ENCODE measurements around the gene NEO1. TPM values are rescaled to one million over a fixed set of nuclear protein-coding genes. Genes with fewer than 3 reads are reported as not detected.

The NEO1 gene
- total RNA-seq, 1 experiment from 2014 or later, result 41.8 TPM

DNA sequence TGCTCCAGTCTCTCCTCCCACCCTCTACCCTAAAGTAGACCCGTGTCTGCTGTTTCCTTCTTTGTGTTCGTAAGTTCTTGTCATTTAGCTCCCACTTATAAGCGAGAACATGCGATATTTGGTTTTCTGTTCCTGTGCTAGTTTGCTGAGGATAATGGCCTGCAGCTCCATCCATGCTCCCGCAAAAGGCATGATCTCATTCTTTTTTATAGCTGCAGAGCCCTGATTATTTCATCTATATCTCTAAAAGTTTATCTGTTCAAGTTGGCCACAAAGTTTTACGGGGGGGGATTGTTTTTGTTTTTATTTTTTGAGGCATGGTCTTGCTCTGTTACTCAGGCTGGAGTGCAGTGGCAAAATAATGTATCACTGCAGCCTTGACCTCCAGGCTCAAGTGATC, 4.4 kb upstream of the NEO1 start:
- H3K27ac Mint-ChIP-seq, result peak overlapping the region in 1 of 3 experiments; percentile 30; a peak in 2 of 7 replicates
- Histone ChIP-seq H3K27me3 (ENCODE audit: insufficient read depth, low read length) (no peaks in the 10 kb centered on the region), H3K4ac (ENCODE audit: low read depth, low read length) (no peak overlapping the region), H3K23ac (ENCODE audit: insufficient read length, low read depth, low read length) (no peak overlapping the region), H3K4me2 (ENCODE audit: insufficient read depth, insufficient read length, low read length) (no peak overlapping the region), H2AK5ac (ENCODE audit: insufficient read length, low read length) (no peak overlapping the region), H3K79me2 (ENCODE audit: insufficient read depth, low read length) (no peaks in the 10 kb centered on the region), H2BK120ac (ENCODE audit: low read depth, low read length, poor library complexity, severe bottlenecking) (no peak overlapping the region), H3K4me1 (ENCODE audit: insufficient read depth, low read length) (no peaks in the 10 kb centered on the region), H4K91ac (ENCODE audit: insufficient read length, low read depth, low read length) (no peak overlapping the region), H2BK12ac (ENCODE audit: insufficient read length, low read depth, low read length) (no peak overlapping the region), H2BK5ac (ENCODE audit: insufficient read length, low read length) (no peak overlapping the region), H3K14ac (ENCODE audit: insufficient read depth, low read length) (no peak overlapping the region), H4K5ac (ENCODE audit: insufficient read length, low read depth, low read length) (no peak overlapping the region), H3T11ph (ENCODE audit: low read length) (no peak overlapping the region), H3K27ac (ENCODE audit: insufficient read length, low read depth, low read length) (no peak overlapping the region), H2BK15ac (ENCODE audit: low read depth, low read length) (no peak overlapping the region), H3K79me1 (ENCODE audit: insufficient read depth, low read depth, low read length, poor library complexity, severe bottlenecking) (no peaks in the 10 kb centered on the region), H3K56ac (ENCODE audit: insufficient read length, low read depth, low read length) (no peak overlapping the region), H4K8ac (replicated peaks; ENCODE audit: insufficient read length, low read depth, low read length) (no peak overlapping the region), H3K9me3 (ENCODE audit: control insufficient read depth, low read depth, low read length) (no peaks in the 10 kb centered on the region), H2AFZ (ENCODE audit: low read length) (no peak overlapping the region), H3K9ac (ENCODE audit: extremely low read depth, insufficient read length, low read length) (no peak overlapping the region), H2BK20ac (ENCODE audit: low read depth, low read length, poor library complexity, severe bottlenecking) (no peak overlapping the region), H4K20me1 (ENCODE audit: control insufficient read depth, insufficient read depth, insufficient read length) (no peaks in the 10 kb centered on the region), H3K23me2 (ENCODE audit: insufficient read length, low read depth, low read length, poor library complexity, severe bottlenecking) (no peaks in the 10 kb centered on the region), H3K18ac (ENCODE audit: insufficient read length, low read depth, low read length) (no peak overlapping the region)
- H3K4me3 Mint-ChIP-seq, result no peak overlapping the region; a peak in 1 of 5 replicates
- H3K36me3 Mint-ChIP-seq (ENCODE audit: insufficient read depth in 1 of 3, low read depth in 3 of 3), result no peaks in the 10 kb centered on the region
- H3K27me3 Mint-ChIP-seq (ENCODE audit: low read depth), result no peaks in the 10 kb centered on the region; the same call in 1 of the 2 replicates
- no CpG with 5 or more reads among the region's 6 CpGs for WGBS (ENCODE audit: extremely low coverage, insufficient read length, low lambda C conversion rate)
- TF ChIP-seq, protein P1, sequence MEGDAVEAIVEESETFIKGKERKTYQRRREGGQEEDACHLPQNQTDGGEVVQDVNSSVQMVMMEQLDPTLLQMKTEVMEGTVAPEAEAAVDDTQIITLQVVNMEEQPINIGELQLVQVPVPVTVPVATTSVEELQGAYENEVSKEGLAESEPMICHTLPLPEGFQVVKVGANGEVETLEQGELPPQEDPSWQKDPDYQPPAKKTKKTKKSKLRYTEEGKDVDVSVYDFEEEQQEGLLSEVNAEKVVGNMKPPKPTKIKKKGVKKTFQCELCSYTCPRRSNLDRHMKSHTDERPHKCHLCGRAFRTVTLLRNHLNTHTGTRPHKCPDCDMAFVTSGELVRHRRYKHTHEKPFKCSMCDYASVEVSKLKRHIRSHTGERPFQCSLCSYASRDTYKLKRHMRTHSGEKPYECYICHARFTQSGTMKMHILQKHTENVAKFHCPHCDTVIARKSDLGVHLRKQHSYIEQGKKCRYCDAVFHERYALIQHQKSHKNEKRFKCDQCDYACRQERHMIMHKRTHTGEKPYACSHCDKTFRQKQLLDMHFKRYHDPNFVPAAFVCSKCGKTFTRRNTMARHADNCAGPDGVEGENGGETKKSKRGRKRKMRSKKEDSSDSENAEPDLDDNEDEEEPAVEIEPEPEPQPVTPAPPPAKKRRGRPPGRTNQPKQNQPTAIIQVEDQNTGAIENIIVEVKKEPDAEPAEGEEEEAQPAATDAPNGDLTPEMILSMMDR (conservative IDR thresholded peaks at IDR 0.05), result no peak
- no peaks in the 10 kb centered on the region; a peak in 1 of 5 replicates for H3K9me3 Mint-ChIP-seq
- H3K4me1 Mint-ChIP-seq, result peaks cover 13 to 17% of the 10 kb centered on the region in 2 experiments
- DNase-seq, result no peak

Data from H9 (cell line).